Neural cell (in vitro differentiated cells): ENCODE results near the gene ZNF320. TPM values are rescaled to one million over a fixed set of nuclear protein-coding genes. Genes with fewer than 3 reads are reported as not detected.
"Not testable (repeated sequence)": the region's sequence is repeated elsewhere in the genome, so short reads cannot be mapped to it uniquely, and the experiment has no call there.

Experiments used
- H2AFZ ChIP-seq: fragments of 200-600, 300-800 bp; sonication (generic), shearing (Covaris generic); 2 replicates; pipeline ENCODE4 v1.6.0; 2014; ENCODE audit warnings: low read depth, mild to moderate bottlenecking, antibody characterized with exemption, low read length, moderate library complexity
- H3F3A ChIP-seq: fragments of 200-600 bp; shearing (Covaris generic); 2 replicates; pipeline ENCODE4 v1.6.1; 2016; ENCODE audit warnings: mild to moderate bottlenecking, moderate library complexity, mixed read lengths, antibody characterized with exemption, low read length; ENCODE audit not compliant: insufficient read depth, poor library complexity, severe bottlenecking
- H3K27ac ChIP-seq: fragments of 200-600, 300-800 bp; sonication (generic), shearing (Covaris generic); 2 replicates; pipeline ENCODE4 v1.5.1; 2014; ENCODE audit warnings: mild to moderate bottlenecking, low read length, moderate library complexity
- H3K27me3 ChIP-seq: fragments of 300-800, 200-600 bp; sonication (generic), shearing (Covaris generic); 2 replicates; pipeline ENCODE4 v1.6.0; 2014; ENCODE audit warnings: mild to moderate bottlenecking, low read depth, low read length, moderate library complexity; ENCODE audit not compliant: insufficient read depth
- H3K36me3 ChIP-seq: fragments of 300-800, 200-600 bp; sonication (generic), shearing (Covaris generic); 2 replicates; pipeline ENCODE4 v1.5.1; 2014; ENCODE audit warnings: mild to moderate bottlenecking, antibody characterized with exemption, low read length, moderate library complexity; ENCODE audit not compliant: insufficient read depth
- H3K4me2 ChIP-seq: fragments of 300-800, 200-600 bp; sonication (generic), shearing (Covaris generic); 2 replicates; pipeline ENCODE4 v1.6.0; 2014; ENCODE audit warnings: mild to moderate bottlenecking, low read length
- H3K4me3 ChIP-seq: fragments of 300-800, 200-600 bp; sonication (generic), shearing (Covaris generic); 2 replicates; pipeline ENCODE4 v1.5.1; 2014; ENCODE audit warnings: mild to moderate bottlenecking, low read length, moderate library complexity
- H3K79me2 ChIP-seq: fragments of 200-600 bp; shearing (Covaris generic); replicated peaks from 2 replicates; pipeline ENCODE4 v1.6.0; 2014; ENCODE audit warnings: mild to moderate bottlenecking, low read length, moderate library complexity; ENCODE audit not compliant: insufficient read depth
- H3K9ac ChIP-seq: fragments of 300-800, 200-600 bp; sonication (generic), shearing (Covaris generic); 2 replicates; pipeline ENCODE4 v1.6.1; 2016; ENCODE audit warnings: mild to moderate bottlenecking, low read length, mixed read lengths
- H3K9me2 ChIP-seq: fragments of 200-600 bp; shearing (Covaris generic); 2 replicates; pipeline ENCODE4 v1.6.1; 2016; ENCODE audit warnings: mild to moderate bottlenecking, low read length, mixed read lengths; ENCODE audit not compliant: insufficient read depth
- H3K9me3 ChIP-seq: fragments of 200-600, 300-800 bp; sonication (generic), shearing (Covaris generic); 2 replicates; pipeline ENCODE4 v1.6.1; 2016; ENCODE audit warnings: mild to moderate bottlenecking, mixed run types, low read length, moderate library complexity, mixed read lengths
- H4K20me1 ChIP-seq: fragments of 200-600 bp; shearing (Covaris generic); 2 replicates; pipeline ENCODE4 v1.6.1; 2016; ENCODE audit warnings: mild to moderate bottlenecking, mixed run types; ENCODE audit not compliant: insufficient read depth
- MXI1 ChIP-seq: fragments of 450-650 bp; conservative IDR thresholded peaks from 2 replicates; pipeline ENCODE4 v1.6.1; 2014; ENCODE audit warnings: antibody characterized with exemption, mild to moderate bottlenecking; ENCODE audit not compliant: poor library complexity, severe bottlenecking
- POLR2AphosphoS5 ChIP-seq: IDR thresholded peaks from 2 replicates; pipeline ENCODE4 v1.6.1; 2012
- SMC3 ChIP-seq: fragments of 450-650 bp; conservative IDR thresholded peaks from 2 replicates; pipeline ENCODE4 v1.6.1; 2014; ENCODE audit warnings: antibody characterized with exemption, mild to moderate bottlenecking, moderate library complexity; ENCODE audit not compliant: poor library complexity
- polyA plus RNA-seq: library from polyadenylated mRNA; depleted of rRNA; stranded (reverse); fragments of >200 nt; gene quantifications from 2 replicates; pipeline ENCODE4 v1.2.3, GENCODE V29; 2014
- small RNA-seq, 3 experiments: library from RNA; depleted of rRNA; stranded (forward); fragments of <200 nt; gene quantifications; one replicate each; pipeline ENCODE3, GENCODE V24; 2012

Gene ZNF320
- polyA plus RNA-seq, 1 donor from 2014 or later = 53.5 TPM

- H3K4me2 ChIP-seq, H3K9me3 ChIP-seq, H3K36me3 ChIP-seq, H3K27me3 ChIP-seq, H3K9me2 ChIP-seq, H4K20me1 ChIP-seq, H3K79me2 ChIP-seq, H3F3A ChIP-seq: not testable (repeated sequence)
- Histone ChIP-seq H3K27ac (peak within 1 kb of the TSS; percentile 34), H3K4me3 (peak within 1 kb of the TSS; percentile 69), H2AFZ (peak within 1 kb of the TSS; percentile 58), H3K9ac (peak within 1 kb of the TSS; percentile 62)
- peak; percentile 54 for TF ChIP-seq POLR2AphosphoS5
- TF ChIP-seq SMC3 = peak; percentile 23
- TF ChIP-seq MXI1 = peak; percentile 62
These were observed 39.9 kb downstream of the ZNF320 start, which contains the start of gene ZNF468 for GRCh38 chr19:52857378-52858191. ZNF468 (minus strand) TSS chr19:52857619; CDS start chr19:52854272, 3,347 bp downstream.

GRCh38 chr19:52856540-52857377 lies 40.7 kb downstream of the ZNF320 start:
- H3F3A ChIP-seq, H3K9me3 ChIP-seq, H3K4me2 ChIP-seq, H3K9me2 ChIP-seq, H4K20me1 ChIP-seq, H3K36me3 ChIP-seq, H3K27me3 ChIP-seq, H3K27ac ChIP-seq, H3K79me2 ChIP-seq: not testable (repeated sequence)
- peak overlapping the region; percentile 69 for H3K4me3 ChIP-seq
- peak overlapping the region; percentile 58 for H2AFZ ChIP-seq
- peak overlapping the region; percentile 62 for H3K9ac ChIP-seq

Small RNA genes within 50 kb of the gene (small RNA-seq; reads per million reads assigned to genes)
- gene ZNF320 = 0.46 to 23.4 (median 2.4) reads per million in 3 experiments

Other genes starting within 250 kb of the ZNF320 start
- 6.7 and 11.8 TPM in 2 replicates for gene ZNF611, start 162.6 kb downstream of the ZNF320 start, polyA plus RNA-seq
- gene ZNF600, start 110.8 kb downstream of the ZNF320 start, polyA plus RNA-seq = 0.59 TPM in 1 of 2 replicates, not detected in the other
- gene ZNF28, start 76.0 kb downstream of the ZNF320 start, polyA plus RNA-seq = 10.0 and 15.4 TPM in 2 replicates
- 29.0 and 34.5 TPM in 2 replicates for gene ZNF468, start 40.0 kb downstream of the ZNF320 start, polyA plus RNA-seq
- 0.26 and 0.34 TPM in 2 replicates for gene ZNF888, start 25.8 kb upstream of the ZNF320 start, polyA plus RNA-seq
- gene ZNF816, start 65.2 kb upstream of the ZNF320 start, polyA plus RNA-seq = 0.10 and 1.5 TPM in 2 replicates
- gene ERVV-1, start 116.3 kb upstream of the ZNF320 start, polyA plus RNA-seq = not detected in 2 replicates
- not detected in 2 replicates for gene ERVV-2, start 147.1 kb upstream of the ZNF320 start, polyA plus RNA-seq
- 28.1 and 38.8 TPM in 2 replicates for gene ZNF160, start 205.8 kb upstream of the ZNF320 start, polyA plus RNA-seq
- 25.9 and 27.2 TPM in 2 replicates for gene ZNF415, start 235.3 kb upstream of the ZNF320 start, polyA plus RNA-seq